ENCODE results near the gene PCDHA1. TPM values are rescaled to one million over a fixed set of nuclear protein-coding genes. Genes with fewer than 3 reads are reported as not detected.
"Not testable (repeated sequence)": the region's sequence is repeated elsewhere in the genome, so short reads cannot be mapped to it uniquely, and the experiment has no call there.

Gene PCDHA1
- total and polyA plus RNA-seq, 8 donors, result 0.06 to 0.14 (median 0.11) TPM; not detected in 4

DNA sequence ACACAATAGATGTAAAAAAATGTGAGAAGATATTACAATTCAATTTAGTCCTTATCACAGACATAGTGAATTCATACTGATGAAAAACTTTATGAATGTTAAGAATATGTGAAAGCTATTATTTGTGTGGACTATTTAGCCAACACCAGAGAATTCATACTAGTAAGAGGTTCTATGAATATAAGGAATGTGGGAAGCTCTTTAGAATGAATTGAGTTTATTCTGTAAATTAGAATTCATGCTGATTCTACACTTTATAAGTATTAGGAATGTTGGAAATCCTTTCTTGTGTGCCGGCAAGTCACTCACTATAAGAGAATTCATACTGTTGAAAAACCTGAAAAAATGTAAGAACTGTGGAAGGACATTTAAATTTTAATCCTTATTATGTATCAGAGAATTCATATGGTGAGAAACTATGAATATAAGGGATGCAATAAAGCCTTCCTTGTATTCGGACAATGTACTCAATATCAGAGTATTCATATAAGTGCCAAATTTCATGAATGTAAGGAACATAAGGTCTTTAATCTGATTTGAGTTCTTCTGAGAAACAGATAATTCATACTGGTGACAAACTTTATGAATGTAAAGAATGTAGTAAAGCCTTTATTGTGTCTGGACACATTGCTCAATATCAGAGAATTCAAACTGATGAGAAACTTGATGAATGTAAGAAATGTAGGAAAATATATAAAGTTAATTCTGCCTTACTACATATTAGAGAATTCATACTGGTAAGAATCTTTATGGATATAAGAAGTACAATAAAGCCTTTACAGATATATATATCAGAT, 21.6 kb upstream of the PCDHA1 start:
- no peaks in the 10 kb centered on the region for H3K27me3 ChIP-seq
- intact Hi-C loops (cut with DNase I), result no loop called here
- no peak overlapping the region for H3K27ac ChIP-seq
- ATAC-seq (no peak), DNase-seq (no peak)
- H3K4me1 ChIP-seq, result no peaks in the 10 kb centered on the region
- H3K4me3 ChIP-seq, result no peak overlapping the region
- peaks cover 6 to 99% of the 10 kb centered on the region in 2 donors for H3K9me3 ChIP-seq
- TF ChIP-seq, protein P1, sequence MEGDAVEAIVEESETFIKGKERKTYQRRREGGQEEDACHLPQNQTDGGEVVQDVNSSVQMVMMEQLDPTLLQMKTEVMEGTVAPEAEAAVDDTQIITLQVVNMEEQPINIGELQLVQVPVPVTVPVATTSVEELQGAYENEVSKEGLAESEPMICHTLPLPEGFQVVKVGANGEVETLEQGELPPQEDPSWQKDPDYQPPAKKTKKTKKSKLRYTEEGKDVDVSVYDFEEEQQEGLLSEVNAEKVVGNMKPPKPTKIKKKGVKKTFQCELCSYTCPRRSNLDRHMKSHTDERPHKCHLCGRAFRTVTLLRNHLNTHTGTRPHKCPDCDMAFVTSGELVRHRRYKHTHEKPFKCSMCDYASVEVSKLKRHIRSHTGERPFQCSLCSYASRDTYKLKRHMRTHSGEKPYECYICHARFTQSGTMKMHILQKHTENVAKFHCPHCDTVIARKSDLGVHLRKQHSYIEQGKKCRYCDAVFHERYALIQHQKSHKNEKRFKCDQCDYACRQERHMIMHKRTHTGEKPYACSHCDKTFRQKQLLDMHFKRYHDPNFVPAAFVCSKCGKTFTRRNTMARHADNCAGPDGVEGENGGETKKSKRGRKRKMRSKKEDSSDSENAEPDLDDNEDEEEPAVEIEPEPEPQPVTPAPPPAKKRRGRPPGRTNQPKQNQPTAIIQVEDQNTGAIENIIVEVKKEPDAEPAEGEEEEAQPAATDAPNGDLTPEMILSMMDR (IDR thresholded peaks at IDR 0.05), result no peak
- no peaks in the 10 kb centered on the region for H3K36me3 ChIP-seq

DNA sequence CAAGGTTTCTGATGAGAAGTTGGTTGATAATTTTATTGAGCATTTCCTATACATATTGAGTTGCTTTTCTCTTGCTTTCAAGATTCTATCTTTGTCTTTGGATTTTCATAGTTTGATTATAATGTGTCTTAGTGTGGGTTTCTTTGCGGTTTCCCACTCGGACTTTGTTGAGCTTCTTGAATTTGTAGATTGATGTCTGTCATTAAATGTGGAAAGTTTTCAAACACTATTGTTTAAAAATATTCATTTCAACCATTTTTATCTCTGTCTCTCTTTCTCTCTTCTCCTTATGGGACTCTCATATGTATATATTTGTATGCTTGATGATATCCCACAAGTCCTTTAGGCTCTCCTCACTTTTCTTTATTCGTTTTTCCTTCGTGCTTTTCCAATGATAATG, 18.5 kb upstream of the PCDHA1 start:
- Histone ChIP-seq H3K9me3 (peaks cover 6 to 100% of the 10 kb centered on the region in 2 donors), H3K27me3 (no peaks in the 10 kb centered on the region), H3K4me1 (no peaks in the 10 kb centered on the region), H3K36me3 (no peaks in the 10 kb centered on the region), H3K4me3 (no peak overlapping the region), H3K27ac (no peak overlapping the region)
- ATAC-seq (no peak), DNase-seq (no peak)
- TF ChIP-seq, protein P1 (IDR thresholded peaks at IDR 0.05), result no peak
- intact Hi-C loops (cut with DNase I), result no loop called here

DNA sequence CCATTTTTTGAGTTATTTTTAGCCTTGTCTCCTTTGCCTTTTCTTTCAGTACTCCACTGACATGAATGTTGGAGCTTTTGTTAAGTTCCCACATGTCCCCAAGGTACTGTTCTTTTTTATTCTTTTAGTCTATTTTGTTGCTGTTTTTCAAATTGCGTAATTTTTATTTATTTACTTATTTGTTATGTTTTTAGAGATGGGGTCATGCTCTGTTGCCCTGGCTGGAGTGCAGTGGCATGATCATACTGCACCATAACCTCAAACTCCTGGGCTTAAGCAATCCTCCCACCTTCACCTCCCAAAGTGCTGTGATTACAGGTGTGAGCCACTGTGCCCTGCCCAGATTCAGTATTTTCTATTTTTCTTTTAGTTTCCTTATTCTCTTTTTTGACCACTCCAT, 5.4 kb upstream of the PCDHA1 start:
- ATAC-seq, result no peak
- intact Hi-C loops (cut with DNase I), result no loop called here

DNA sequence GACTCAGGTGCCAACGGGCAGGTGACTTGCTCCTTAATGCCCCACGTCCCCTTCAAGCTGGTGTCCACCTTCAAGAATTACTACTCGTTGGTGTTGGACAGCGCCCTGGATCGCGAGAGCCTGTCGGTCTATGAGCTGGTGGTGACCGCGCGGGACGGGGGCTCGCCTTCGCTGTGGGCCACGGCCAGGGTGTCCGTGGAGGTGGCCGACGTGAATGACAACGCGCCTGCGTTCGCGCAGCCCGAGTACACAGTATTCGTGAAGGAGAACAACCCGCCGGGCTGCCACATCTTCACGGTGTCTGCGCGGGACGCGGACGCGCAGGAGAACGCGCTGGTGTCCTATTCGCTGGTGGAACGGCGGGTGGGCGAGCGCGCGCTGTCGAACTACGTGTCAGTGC, 1.5 kb downstream of the PCDHA1 start:
- H3K4me1 ChIP-seq, result not testable (repeated sequence)
- DNase-seq, result peak in 1 of 4 donors; percentile 74
- peaks cover 10 to 55% of the 10 kb centered on the region in 2 donors for H3K27me3 ChIP-seq

More for the DNA sequence above, 5.4 kb upstream of the PCDHA1 start:
- H3K9me3 ChIP-seq, result peaks cover 0 to 98% of the 10 kb centered on the region in 2 donors
- no peaks in the 10 kb centered on the region for H3K36me3 ChIP-seq
- TF ChIP-seq, protein P1 (IDR thresholded peaks at IDR 0.05), result no peak
- no peaks in the 10 kb centered on the region for H3K4me1 ChIP-seq
- H3K27ac ChIP-seq, result no peak overlapping the region
- DNase-seq, result no peak
- H3K27me3 ChIP-seq, result peaks cover 0 to 6% of the 10 kb centered on the region in 2 donors
- no peak overlapping the region for H3K4me3 ChIP-seq

DNA sequence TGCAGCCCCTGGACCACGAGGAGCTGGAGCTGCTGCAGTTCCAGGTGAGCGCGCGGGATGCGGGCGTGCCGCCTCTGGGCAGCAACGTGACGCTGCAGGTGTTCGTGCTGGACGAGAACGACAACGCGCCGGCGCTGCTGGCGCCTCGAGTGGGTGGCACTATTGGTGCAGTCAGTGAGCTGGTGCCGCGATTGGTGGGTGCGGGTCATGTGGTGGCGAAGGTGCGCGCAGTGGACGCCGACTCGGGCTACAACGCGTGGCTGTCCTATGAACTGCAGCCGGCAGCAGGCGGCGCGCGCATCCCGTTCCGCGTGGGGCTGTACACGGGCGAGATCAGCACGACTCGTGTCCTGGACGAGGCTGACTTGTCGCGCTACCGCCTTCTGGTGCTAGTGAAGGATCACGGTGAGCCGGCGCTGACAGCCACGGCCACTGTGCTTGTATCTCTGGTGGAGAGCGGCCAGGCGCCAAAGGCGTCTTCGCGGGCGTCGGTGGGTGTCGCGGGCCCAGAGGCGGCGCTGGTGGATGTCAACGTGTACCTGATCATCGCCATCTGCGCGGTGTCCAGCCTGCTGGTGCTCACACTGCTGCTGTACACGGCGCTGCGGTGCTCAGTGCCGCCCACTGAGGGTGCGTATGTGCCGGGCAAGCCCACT, 2.0 kb downstream of the PCDHA1 start:
- intact Hi-C loops (cut with DNase I), result not testable (repeated sequence)

More for the DNA sequence above, 1.5 kb downstream of the PCDHA1 start:
- intact Hi-C loops (cut with DNase I); ATAC-seq; H3K36me3 ChIP-seq; H3K4me3 ChIP-seq; H3K27ac ChIP-seq: not testable (repeated sequence)
- peaks cover 0 to 93% of the 10 kb centered on the region in 2 donors for H3K9me3 ChIP-seq

DNA sequence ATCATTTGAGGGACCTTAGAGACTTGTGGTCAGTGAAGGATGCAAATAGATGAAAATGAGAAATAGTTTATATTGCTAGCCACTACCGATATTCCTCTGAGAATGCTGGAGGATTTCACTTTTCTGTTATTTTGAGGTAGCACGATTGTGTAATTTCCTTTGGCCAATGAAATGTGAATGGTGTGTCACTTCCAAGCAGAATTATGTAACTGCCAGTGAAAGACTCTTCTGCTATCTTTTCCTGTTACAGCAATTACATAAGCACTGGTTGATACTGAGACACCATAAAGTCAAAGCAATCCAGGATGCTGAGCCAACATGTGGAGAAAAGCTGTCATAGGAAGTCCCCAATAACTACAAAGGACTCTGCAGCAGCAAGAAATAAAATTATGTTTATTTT, 5.1 kb downstream of the PCDHA1 start:
- DNase-seq (no peak), ATAC-seq (no peak)
- Histone ChIP-seq H3K27me3 (peaks cover 10 to 76% of the 10 kb centered on the region in 2 donors), H3K9me3 (peaks cover 0 to 91% of the 10 kb centered on the region in 2 donors), H3K4me1 (no peaks in the 10 kb centered on the region), H3K4me3 (no peak overlapping the region), H3K27ac (no peak overlapping the region), H3K36me3 (no peaks in the 10 kb centered on the region)
- TF ChIP-seq, protein P1 (IDR thresholded peaks at IDR 0.05), result no peak
- intact Hi-C loops (cut with DNase I), result no loop called here

More for the DNA sequence above, 2.0 kb downstream of the PCDHA1 start:
- H3K4me3 ChIP-seq, H3K4me1 ChIP-seq, H3K27ac ChIP-seq, ATAC-seq, H3K36me3 ChIP-seq: not testable (repeated sequence)
- Histone ChIP-seq H3K27me3 (peaks cover 10 to 61% of the 10 kb centered on the region in 2 donors), H3K9me3 (peaks cover 0 to 92% of the 10 kb centered on the region in 2 donors)
- DNase-seq, result peak in 1 of 4 donors; percentile 71

All from left lung (tissue), 10 donors.